NOMO-1 treated with dmso at 0.1 percent for 144 hours (cell line): ENCODE results near the gene KLHL24.
A peak's percentile ranks its signal among the peaks of the same experiment; 100 is the strongest.
"Not testable (repeated sequence)": the region's sequence is repeated elsewhere in the genome, so short reads cannot be mapped to it uniquely, and the experiment has no call there.

Source experiments
- DNase-seq: peaks from one replicate; lab custom pipeline; 2025; ENCODE audit not compliant: unreplicated experiment; lab: John Stamatoyannopoulos, UW

Gene KLHL24

GRCh38 chr3:183635431-183636220 is at the start of gene KLHL24:
KLHL24 (plus strand) TSS chr3:183635623; CDS start chr3:183650357, 14,734 bp downstream.
- peak; percentile 96 for DNase-seq

GRCh38 chr3:183586477-183586876 is 48.9 kb upstream of the KLHL24 start:
- DNase-seq: no peak

GRCh38 chr3:183587336-183587735 is 48.1 kb upstream of the KLHL24 start:
- DNase-seq: peak; percentile 75

GRCh38 chr3:183590442-183590841 is 45.0 kb upstream of the KLHL24 start:
- DNase-seq: no peak

GRCh38 chr3:183591881-183592521 is 43.4 kb upstream of the KLHL24 start:
- peak; percentile 71 for DNase-seq

GRCh38 chr3:183592821-183593220 is 42.6 kb upstream of the KLHL24 start:
- no peak for DNase-seq

- no peak for DNase-seq
These were observed 40.8 kb upstream of the KLHL24 start for GRCh38 chr3:183594636-183595035.

GRCh38 chr3:183597959-183598358 is 37.5 kb upstream of the KLHL24 start:
- no peak for DNase-seq

GRCh38 chr3:183611326-183611725 is 24.1 kb upstream of the KLHL24 start:
- not testable (repeated sequence) for DNase-seq

GRCh38 chr3:183613366-183614285 is 21.8 kb upstream of the KLHL24 start:
- DNase-seq: no peak

- no peak for DNase-seq
These were observed 16.9 kb upstream of the KLHL24 start for GRCh38 chr3:183618542-183618941.

- DNase-seq: no peak
These were observed 16.4 kb upstream of the KLHL24 start for GRCh38 chr3:183619010-183619409.

GRCh38 chr3:183619624-183620251 is 15.7 kb upstream of the KLHL24 start:
- DNase-seq: no peak

- no peak for DNase-seq
These were observed 15.2 kb upstream of the KLHL24 start for GRCh38 chr3:183620252-183620628.

GRCh38 chr3:183622473-183622872 is 12.9 kb upstream of the KLHL24 start:
- not testable (repeated sequence) for DNase-seq

- no peak for DNase-seq
These were observed 8.4 kb upstream of the KLHL24 start for GRCh38 chr3:183626877-183627594.

- DNase-seq: no peak
These were observed 5.7 kb upstream of the KLHL24 start for GRCh38 chr3:183629546-183630301.

GRCh38 chr3:183631715-183632114 is 3.7 kb upstream of the KLHL24 start:
- DNase-seq: no peak

- not testable (repeated sequence) for DNase-seq
These were observed 2.7 kb upstream of the KLHL24 start for GRCh38 chr3:183632725-183633124.

- no peak for DNase-seq
These were observed 716 bp upstream of the KLHL24 start for GRCh38 chr3:183634707-183635106.
